ENCODE measurements around the gene NDRG3. TPM values are rescaled to one million over a fixed set of nuclear protein-coding genes. Genes with fewer than 3 reads are reported as not detected.

Gene NDRG3
- total and polyA plus RNA-seq, 10 of the 15 experiments (the other 5 are each of a cell fraction or from before 2014, with no cell fraction given) = 11.2 to 29.7 (median 14.9) TPM

GRCh38 chr20:36658300-36658699, 87.6 kb downstream of the NDRG3 start:
- peaks cover 2 to 3% of the 10 kb centered on the region in 2 experiments; a peak in 3 of 4 replicates for H3K36me3 ChIP-seq (ENCODE audit: control insufficient read depth in 2 of 2, insufficient read depth in 2 of 2, low read length in 1 of 2)
- ChIA-PET CTCF (no interaction called here), SMC1A (ENCODE audit: uncharacterized antibody, unreplicated experiment) (no interaction called here), POLR2A (no interaction called here), RAD21 (ENCODE audit: unreplicated experiment) (no interaction called here)
- no peak overlapping the region for H3K9ac ChIP-seq (ENCODE audit: control insufficient read depth, insufficient read depth, low read length)
- DNase-seq (ENCODE audit: low read depth, low spot score) (no peak), FAIRE-seq (no peak), ATAC-seq (no peak)
- BruUV-seq (replicated peaks) = no TSS peak
- H3K4me3 ChIP-seq = no peak overlapping the region
- H3K4me1 ChIP-seq (ENCODE audit: control insufficient read depth, insufficient read depth, low read length) = no peaks in the 10 kb centered on the region
- H3K27ac ChIP-seq (ENCODE audit: control insufficient read depth, insufficient read depth) = no peak overlapping the region
- H3K4me2 ChIP-seq (ENCODE audit: control insufficient read depth, insufficient read depth) = no peak overlapping the region
- no peak overlapping the region for H2AFZ ChIP-seq (ENCODE audit: control insufficient read depth, low read depth, low read length)
- no peaks in the 10 kb centered on the region for H3K27me3 ChIP-seq (replicated peaks in 1 of 2; ENCODE audit: control insufficient read depth in 2 of 2, insufficient read depth in 2 of 2, low read length in 1 of 2)
- intact Hi-C loops (cut with micrococcal nuclease; ENCODE audit: unreplicated experiment) (no loop called here), in situ Hi-C loops (cut with MboI) (no loop called here)
- WGBS (ENCODE audit: insufficient coverage, insufficient replicate concordance, low lambda C conversion rate, missing lambda C conversion rate) = 93% methylated on average over 3 of the region's 3 CpGs
- H3K9me3 ChIP-seq (replicated peaks; ENCODE audit: control insufficient read depth, insufficient read depth, low read length) = no peaks in the 10 kb centered on the region
- no peaks in the 10 kb centered on the region for H3K79me2 ChIP-seq (ENCODE audit: control insufficient read depth, insufficient read depth, low read length)
- no peak for TF ChIP-seq SKIL (IDR thresholded peaks at IDR 0.05; ENCODE audit: low read depth, poor library complexity, severe bottlenecking)
- TF ChIP-seq ZBTB40 (IDR thresholded peaks at IDR 0.05; ENCODE audit: borderline replicate concordance) = no peak
- TF ChIP-seq SUPT20H (IDR thresholded peaks at IDR 0.05; ENCODE audit: borderline replicate concordance, control insufficient read depth, low read depth, low read length) = no peak
- no peak for TF ChIP-seq PKNOX1 (IDR thresholded peaks at IDR 0.05)
- TF ChIP-seq CHD2 (IDR thresholded peaks at IDR 0.05; ENCODE audit: borderline replicate concordance, low read depth, low read length) = no peak
- TF ChIP-seq POLR2A (IDR thresholded peaks at IDR 0.05; ENCODE audit: low read depth, low read length) = no peak
- TF ChIP-seq KDM1A (IDR thresholded peaks at IDR 0.05; ENCODE audit: borderline replicate concordance) = no peak
- no peak for TF ChIP-seq POU2F2 (IDR thresholded peaks at IDR 0.05; ENCODE audit: borderline replicate concordance, low read depth, low read length)
- no peak for TF ChIP-seq PBX3 (IDR thresholded peaks at IDR 0.05; ENCODE audit: insufficient replicate concordance, low read depth, low read length)
- no peak for TF ChIP-seq SP1 (IDR thresholded peaks at IDR 0.05; ENCODE audit: low read depth, low read length)
- no peaks in the 10 kb centered on the region for H4K20me1 ChIP-seq (ENCODE audit: control insufficient read depth, insufficient read depth)
